GM23338 (cell line): ENCODE measurements around the gene NF1. TPM values are rescaled to one million over a fixed set of nuclear protein-coding genes. Genes with fewer than 3 reads are reported as not detected.

Source experiments
- ATAC-seq: fragments of 200-7000 bp; cut with Tn5 transposase; 3 replicates; pipeline ENCODE4 v1.9.1; 2020
- DNase-seq: peaks from one replicate; pipeline ENCODE4 v3.0.0-alpha.2; 2015; ENCODE audit warnings: low spot score
- H2AFZ ChIP-seq: fragments of 200-600 bp; sonication (generic); 2 replicates; pipeline ENCODE4 v1.8.0; 2016; ENCODE audit warnings: antibody characterized with exemption, mild to moderate bottlenecking, moderate library complexity
- H3F3A ChIP-seq: fragments of 200-600 bp; sonication (generic); replicated peaks from 2 replicates; pipeline ENCODE4 v1.8.0; 2017; ENCODE audit warnings: antibody characterized with exemption, mixed run types, low read depth
- H3K27ac ChIP-seq: fragments of 200-600 bp; sonication (generic); 2 replicates; pipeline ENCODE4 v1.6.1; 2016; ENCODE audit warnings: low read depth
- H3K27me3 ChIP-seq: fragments of 200-600 bp; sonication (generic); 2 replicates; pipeline ENCODE4 v1.8.0; 2016; ENCODE audit warnings: mild to moderate bottlenecking, mixed run types, moderate library complexity; ENCODE audit not compliant: insufficient read depth
- H3K36me3 ChIP-seq: fragments of 200-600 bp; sonication (generic); 2 replicates; pipeline ENCODE4 v1.8.0; 2016; ENCODE audit warnings: mild to moderate bottlenecking; ENCODE audit not compliant: insufficient read depth
- H3K4me1 ChIP-seq: fragments of 200-600 bp; sonication (generic); 2 replicates; pipeline ENCODE4 v1.8.0; 2016; ENCODE audit warnings: mild to moderate bottlenecking, moderate library complexity; ENCODE audit not compliant: insufficient read depth
- H3K4me2 ChIP-seq: fragments of 200-600 bp; sonication (generic); 2 replicates; pipeline ENCODE4 v1.7.1; 2017; ENCODE audit warnings: mixed run types
- H3K4me3 ChIP-seq: fragments of 200-600 bp; sonication (generic); 2 replicates; pipeline ENCODE4 v1.6.1; 2016; ENCODE audit warnings: mixed run types
- H3K79me2 ChIP-seq: fragments of 200-600 bp; sonication (generic); replicated peaks from 2 replicates; pipeline ENCODE4 v1.8.0; 2017; ENCODE audit warnings: mild to moderate bottlenecking; ENCODE audit not compliant: insufficient read depth
- H3K9me2 ChIP-seq: fragments of 200-600 bp; sonication (generic); 2 replicates; pipeline ENCODE4 v1.8.0; 2017; ENCODE audit not compliant: insufficient read depth
- H4K20me1 ChIP-seq: fragments of 200-600 bp; sonication (generic); replicated peaks from 2 replicates; pipeline ENCODE4 v1.8.0; 2017; ENCODE audit warnings: mild to moderate bottlenecking; ENCODE audit not compliant: insufficient read depth
- H3K27ac Mint-ChIP-seq: 2 replicates; pipeline ENCODE4 v1.8.0; 2020; ENCODE audit warnings: inconsistent platforms, mild to moderate bottlenecking, moderate library complexity, mixed read lengths
- H3K27me3 Mint-ChIP-seq: 3 replicates; pipeline ENCODE4 v1.8.0; 2022; ENCODE audit warnings: low read depth, mild to moderate bottlenecking, moderate library complexity, mixed read lengths, inconsistent platforms; ENCODE audit not compliant: insufficient read depth, poor library complexity
- H3K36me3 Mint-ChIP-seq: 3 replicates; pipeline ENCODE4 v1.8.0; 2021; ENCODE audit warnings: low read depth, mild to moderate bottlenecking, inconsistent platforms, moderate library complexity, mixed read lengths
- H3K4me1 Mint-ChIP-seq: 3 replicates; pipeline ENCODE4 v1.8.0; 2020; ENCODE audit warnings: mild to moderate bottlenecking, inconsistent platforms, mixed read lengths
- H3K4me3 Mint-ChIP-seq: 3 replicates; pipeline ENCODE4 v1.8.0; 2021; ENCODE audit warnings: moderate library complexity, mild to moderate bottlenecking, inconsistent platforms, mixed read lengths
- H3K9me3 Mint-ChIP-seq: 3 replicates; pipeline ENCODE4 v1.8.0; 2020; ENCODE audit warnings: moderate library complexity, mild to moderate bottlenecking, inconsistent platforms, mixed read lengths
- CREB1 ChIP-seq: fragments of 250-450 bp; sonication (Bioruptor Pico); IDR thresholded peaks from 2 replicates; pipeline ENCODE4 v1.5.0; 2020; ENCODE audit warnings: low read depth, mild to moderate bottlenecking, moderate library complexity
- CTCF ChIP-seq, 2 experiments: fragments of 200-600 bp in 1 of 2; sonication (generic) in 1 of 2; conservative IDR thresholded peaks; 2 replicates each; pipeline versions ENCODE4 v1.5.1 to v1.6.1; 2016 to 2017; ENCODE audit warnings: antibody characterized with exemption in 2 of 2, low read depth in 2 of 2, mild to moderate bottlenecking in 2 of 2, moderate library complexity in 1 of 2
- ETS1 ChIP-seq: IDR thresholded peaks from 2 replicates; pipeline ENCODE4 v1.6.1; 2016; ENCODE audit warnings: antibody characterized with exemption
- EZH2 ChIP-seq: fragments of 200-600 bp; sonication (generic); IDR thresholded peaks from one replicate; pipeline ENCODE4 v1.8.0; 2017; ENCODE audit warnings: antibody characterized with exemption, mild to moderate bottlenecking, low read depth; ENCODE audit not compliant: unreplicated experiment
- JUNB ChIP-seq: IDR thresholded peaks from one replicate; pipeline ENCODE4 v1.6.1; 2016; ENCODE audit warnings: antibody characterized with exemption; ENCODE audit not compliant: unreplicated experiment
- NANOG ChIP-seq: IDR thresholded peaks from 2 replicates; pipeline ENCODE4 v1.6.1; 2016; ENCODE audit warnings: antibody characterized with exemption, borderline replicate concordance
- POLR2AphosphoS5 ChIP-seq: IDR thresholded peaks from 2 replicates; pipeline ENCODE4 v1.6.1; 2016; ENCODE audit warnings: antibody characterized with exemption, low read depth
- REST ChIP-seq: IDR thresholded peaks from one replicate; pipeline ENCODE4 v1.6.1; 2018; ENCODE audit warnings: antibody characterized with exemption; ENCODE audit not compliant: unreplicated experiment
- STAT1 ChIP-seq: IDR thresholded peaks from one replicate; pipeline ENCODE4 v1.6.1; 2016; ENCODE audit warnings: antibody characterized with exemption; ENCODE audit not compliant: unreplicated experiment
- ZNF331 ChIP-seq: fragments of 250-450 bp; sonication (Bioruptor Pico); IDR thresholded peaks from 2 replicates; pipeline ENCODE4 v1.5.0; 2020; ENCODE audit warnings: low read depth, mild to moderate bottlenecking, moderate library complexity
- polyA plus RNA-seq: library from polyadenylated mRNA; unstranded; fragments of >200 nt; fragmentation: Nextera tagmentation; extraction: Ambion mirVana; gene quantifications from 2 replicates; pipeline ENCODE4 v1.2.1, GENCODE V29; 2016
- total RNA-seq: library from RNA; depleted of rRNA; stranded (reverse); fragments of >200 nt; shearing (Covaris generic); gene quantifications from 2 replicates; pipeline ENCODE4 v1.2.3, GENCODE V29; 2014

The NF1 gene
- total and polyA plus RNA-seq, 2 experiments from 2014 or later = 16.3 to 49.7 TPM

GRCh38 chr17:31310886-31311285, 216.1 kb downstream of the NF1 start (continued):
- no peak for TF ChIP-seq REST
- no peak for TF ChIP-seq JUNB
- no peak for TF ChIP-seq ETS1
- TF ChIP-seq NANOG = no peak

GRCh38 chr17:31311526-31311925, 216.7 kb downstream of the NF1 start:
- Histone ChIP-seq H3K4me1 (peaks cover 5% of the 10 kb centered on the region; the same call in 1 of the 2 replicates), H3K36me3 (no peaks in the 10 kb centered on the region), H2AFZ (no peak overlapping the region), H3K79me2 (no peaks in the 10 kb centered on the region), H3K9me2 (no peaks in the 10 kb centered on the region), H3K27ac (no peak overlapping the region), H3K4me3 (no peak overlapping the region), H4K20me1 (no peaks in the 10 kb centered on the region; the same call in 1 of the 2 replicates), H3K4me2 (no peak overlapping the region), H3K27me3 (no peaks in the 10 kb centered on the region), H3F3A (no peaks in the 10 kb centered on the region)
- Mint-ChIP-seq H3K27me3 (no peaks in the 10 kb centered on the region), H3K27ac (no peak overlapping the region), H3K4me1 (peaks cover 9% of the 10 kb centered on the region), H3K4me3 (no peak overlapping the region), H3K9me3 (no peaks in the 10 kb centered on the region), H3K36me3 (no peaks in the 10 kb centered on the region)
- DNase-seq = no peak
- ATAC-seq = no peak
- TF ChIP-seq JUNB (no peak), ETS1 (no peak), ZNF331 (CRISPR knock-in tag) (no peak), POLR2AphosphoS5 (no peak), STAT1 (no peak), CTCF (conservative IDR thresholded peaks at IDR 0.05; ENCODE audit: low read depth in 2 of 2) (no peak), REST (no peak), CREB1 (CRISPR knock-in tag) (no peak), EZH2 (no peak), NANOG (no peak)
